IgD-negative memory B cell (primary cell): ENCODE results near the gene C1orf159. TPM values are rescaled to one million over a fixed set of nuclear protein-coding genes. Genes with fewer than 3 reads are reported as not detected.
"Not testable (repeated sequence)": the region's sequence is repeated elsewhere in the genome, so short reads cannot be mapped to it uniquely, and the experiment has no call there.

Experiments
- H3K27ac Mint-ChIP-seq, 3 donors: one replicate each; pipeline ENCODE4 v1.8.0; 2020 to 2022; ENCODE audit warnings: mild to moderate bottlenecking in 3 of 3, mixed read lengths in 3 of 3, moderate library complexity in 1 of 3
- H3K27me3 Mint-ChIP-seq: one replicate; pipeline ENCODE4 v1.8.0; 2021; ENCODE audit warnings: mixed read lengths
- H3K36me3 Mint-ChIP-seq: one replicate; pipeline ENCODE4 v1.8.0; 2020; ENCODE audit warnings: mild to moderate bottlenecking, mixed read lengths
- H3K4me1 Mint-ChIP-seq, 3 donors: one replicate each; pipeline ENCODE4 v1.8.0; 2020 to 2022; ENCODE audit warnings: mixed read lengths in 3 of 3, mild to moderate bottlenecking in 1 of 3
- H3K4me3 Mint-ChIP-seq, 4 donors: one replicate each; pipeline ENCODE4 v1.8.0; 2020 to 2022; ENCODE audit warnings: mild to moderate bottlenecking in 4 of 4, mixed read lengths in 4 of 4, moderate library complexity in 3 of 4
- H3K9me3 Mint-ChIP-seq, 3 donors: one replicate each; pipeline ENCODE4 v1.8.0; 2020 to 2021; ENCODE audit warnings: mixed read lengths in 3 of 3, mild to moderate bottlenecking in 1 of 3
- polyA plus RNA-seq: library from polyadenylated mRNA; unstranded; fragments of 300-500 nt; fragmentation: Illumina TruSeq; gene quantifications from one replicate; pipeline ENCODE4 v1.2.3, GENCODE V29; 2021

The C1orf159 gene
- polyA plus RNA-seq, 1 donor from 2014 or later: 7.9 TPM

DNA sequence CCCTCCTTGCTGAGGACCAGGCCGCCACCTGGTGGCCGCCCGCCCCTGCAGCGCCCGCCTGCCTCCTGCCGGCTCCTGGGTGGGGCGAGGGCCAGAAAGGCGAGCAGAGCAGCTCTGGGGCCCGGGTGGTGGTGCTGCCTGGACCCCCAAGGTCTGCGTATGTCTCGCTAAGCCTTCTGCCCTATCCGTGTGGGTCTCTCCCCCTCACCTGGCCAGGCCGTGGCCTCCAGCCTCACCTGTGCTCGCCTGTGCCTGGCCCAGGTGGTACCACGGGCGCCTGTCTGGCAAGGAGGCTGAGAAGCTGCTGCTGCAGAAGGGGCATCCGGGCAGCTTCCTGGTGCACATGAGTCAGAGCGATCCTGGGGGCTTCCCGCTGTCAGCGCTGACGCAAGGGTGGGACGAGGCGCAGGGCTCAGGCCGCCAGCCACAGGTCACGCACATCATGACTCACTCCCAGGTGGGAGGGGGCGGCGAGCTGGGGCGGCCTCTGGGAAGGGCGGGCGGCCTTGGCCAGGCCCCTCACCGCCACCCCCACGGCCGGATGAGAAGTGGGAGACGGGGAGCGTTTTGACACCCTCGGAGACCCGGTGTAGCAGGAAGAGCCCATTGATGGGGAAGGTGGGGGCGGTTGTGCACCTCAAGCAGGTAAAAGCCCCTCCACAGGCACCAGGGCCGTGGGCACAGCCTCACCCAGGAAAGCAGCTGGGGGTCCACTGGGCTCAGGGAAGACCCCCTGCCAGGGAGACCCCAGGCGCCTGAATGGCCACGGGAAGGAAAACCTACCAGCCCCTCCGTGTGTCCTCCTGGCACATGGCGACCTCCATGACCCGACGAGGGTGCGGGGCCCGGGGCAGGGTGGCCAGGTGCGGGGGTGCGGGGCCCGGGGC lies 51.7 kb downstream of the C1orf159 start:
- H3K36me3 Mint-ChIP-seq: no peaks in the 10 kb centered on the region
- H3K9me3 Mint-ChIP-seq: no peaks in the 10 kb centered on the region
- H3K4me3 Mint-ChIP-seq: peak overlapping the region in 1 of 4 donors; percentile 66
- peaks cover 2 to 6% (median 4%) of the 10 kb centered on the region in 3 donors for H3K4me1 Mint-ChIP-seq
- peak overlapping the region in 1 of 3 donors; percentile 84 for H3K27ac Mint-ChIP-seq
- peaks cover 14% of the 10 kb centered on the region for H3K27me3 Mint-ChIP-seq

DNA sequence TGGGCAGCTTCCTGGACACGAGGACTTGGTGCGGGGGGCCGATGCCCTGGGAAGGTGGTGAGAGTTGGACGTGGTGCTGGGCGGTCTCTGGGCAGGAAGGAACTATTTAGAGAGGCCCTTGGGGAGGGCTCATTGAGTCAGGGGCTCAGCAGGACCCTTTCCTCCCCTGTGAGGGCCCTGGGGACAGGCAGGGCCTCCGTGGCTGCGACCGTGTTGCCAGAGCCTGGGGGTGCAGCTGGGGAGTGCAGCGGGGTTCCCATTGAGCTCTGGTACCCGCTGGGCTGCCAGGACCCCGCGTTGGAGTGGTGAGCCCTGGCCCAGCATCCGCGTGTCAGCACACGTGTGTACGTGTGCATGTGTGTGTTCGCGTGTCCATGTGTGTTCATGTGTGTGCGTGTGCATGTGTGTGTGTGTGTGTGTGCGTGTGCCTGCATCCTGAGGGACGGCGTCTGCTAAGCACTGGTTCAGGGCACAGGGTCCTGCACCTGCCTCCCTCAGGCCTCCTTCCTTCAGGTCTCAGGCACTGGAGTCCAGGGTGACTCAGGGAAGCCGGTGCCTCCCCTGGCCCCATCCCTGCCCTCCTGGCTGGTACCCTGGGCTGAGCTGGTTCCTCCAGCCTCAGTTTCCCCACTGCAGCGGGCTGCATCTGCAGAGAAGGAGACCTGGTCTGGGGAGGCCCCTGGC lies 52.5 kb downstream of the C1orf159 start:
- H3K9me3 Mint-ChIP-seq: no peaks in the 10 kb centered on the region
- H3K4me3 Mint-ChIP-seq: peak overlapping the region in 1 of 4 donors; percentile 47
- peaks cover 17% of the 10 kb centered on the region for H3K27me3 Mint-ChIP-seq
- no peaks in the 10 kb centered on the region for H3K36me3 Mint-ChIP-seq
- no peak overlapping the region for H3K27ac Mint-ChIP-seq
- H3K4me1 Mint-ChIP-seq: peaks cover 2 to 6% (median 4%) of the 10 kb centered on the region in 3 donors

DNA sequence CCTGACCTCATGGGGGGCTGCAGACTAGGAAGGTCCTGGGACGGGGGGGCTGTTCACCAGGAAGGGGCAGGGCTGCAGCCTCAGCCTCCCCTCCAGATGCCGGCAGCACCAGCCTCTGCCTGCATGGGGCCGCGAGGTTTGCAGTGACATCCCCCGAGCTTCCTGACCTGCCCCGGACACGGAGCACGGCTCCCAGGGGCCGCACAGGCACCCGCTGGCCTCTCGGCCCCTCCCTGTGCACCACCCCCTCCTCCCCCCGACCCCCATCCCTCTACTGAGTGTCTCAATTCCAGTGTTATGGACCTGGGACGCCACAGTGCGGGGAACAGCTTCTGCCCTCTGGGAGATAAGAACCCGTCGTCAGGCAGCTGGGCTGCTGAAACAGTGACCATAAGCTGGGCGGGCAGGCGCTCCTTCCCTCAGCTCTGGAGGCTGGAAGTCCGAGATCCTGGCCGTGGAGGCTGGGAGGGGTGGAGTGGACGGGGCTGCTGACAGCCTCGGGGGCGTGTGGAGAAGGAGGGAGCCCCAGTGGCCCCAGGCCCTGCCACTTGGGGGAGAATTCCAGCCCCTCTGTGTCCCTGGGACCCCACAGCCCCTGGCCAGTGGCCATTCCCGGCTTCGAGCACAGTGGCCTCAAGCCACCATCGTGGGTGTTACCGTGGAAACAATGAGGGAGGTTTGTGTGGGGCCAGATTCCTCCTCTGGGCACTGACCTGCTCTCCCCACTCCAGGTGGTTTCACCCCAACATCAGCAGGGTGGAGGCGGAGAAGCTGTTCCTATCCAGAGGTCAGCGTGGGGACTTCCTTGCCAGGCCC lies 53.3 kb downstream of the C1orf159 start:
- Mint-ChIP-seq H3K27me3 (peaks cover 19% of the 10 kb centered on the region), H3K4me3 (peak overlapping the region in 1 of 4 donors; percentile 49), H3K9me3 (no peaks in the 10 kb centered on the region), H3K36me3 (no peaks in the 10 kb centered on the region), H3K4me1 (peaks cover 4 to 6% (median 6%) of the 10 kb centered on the region in 3 donors), H3K27ac (no peak overlapping the region)

DNA sequence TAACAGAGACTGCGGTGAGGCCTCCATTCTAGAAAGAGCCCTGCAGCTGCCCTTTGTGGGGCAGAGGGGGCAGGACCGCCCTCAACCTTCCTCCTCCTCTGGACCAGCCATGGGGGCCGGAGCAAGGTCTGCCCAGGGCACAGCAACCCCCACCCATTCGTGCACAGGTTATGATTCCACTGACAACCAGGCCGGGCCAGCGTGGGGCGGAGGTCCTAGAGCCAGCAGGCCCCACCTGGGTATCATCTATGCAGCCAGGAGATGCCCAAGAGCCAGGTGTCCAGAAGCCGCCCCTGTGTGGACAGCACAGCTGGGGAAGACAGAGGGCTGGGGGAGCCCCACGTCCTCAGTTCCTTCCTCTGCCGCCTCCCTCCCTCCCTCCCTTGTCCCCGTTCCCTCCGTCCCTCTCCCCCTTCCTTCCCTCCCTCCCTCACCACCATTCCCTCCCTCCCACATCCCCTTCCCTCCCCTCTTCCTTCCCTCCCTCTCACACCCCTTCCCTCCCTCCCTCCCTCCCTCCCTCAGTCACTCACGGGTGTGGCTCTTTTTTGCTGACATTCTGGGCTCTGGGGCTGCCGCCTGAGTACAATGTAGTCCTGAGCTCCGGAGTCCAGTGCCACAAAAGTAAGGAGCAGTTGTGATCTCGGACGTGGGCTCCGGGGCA lies 54.1 kb downstream of the C1orf159 start:
- Mint-ChIP-seq H3K36me3 (no peaks in the 10 kb centered on the region), H3K4me1 (peaks cover 4 to 6% (median 6%) of the 10 kb centered on the region in 3 donors), H3K4me3 (no peak overlapping the region), H3K27me3 (peaks cover 19% of the 10 kb centered on the region), H3K27ac (no peak overlapping the region), H3K9me3 (no peaks in the 10 kb centered on the region)

DNA sequence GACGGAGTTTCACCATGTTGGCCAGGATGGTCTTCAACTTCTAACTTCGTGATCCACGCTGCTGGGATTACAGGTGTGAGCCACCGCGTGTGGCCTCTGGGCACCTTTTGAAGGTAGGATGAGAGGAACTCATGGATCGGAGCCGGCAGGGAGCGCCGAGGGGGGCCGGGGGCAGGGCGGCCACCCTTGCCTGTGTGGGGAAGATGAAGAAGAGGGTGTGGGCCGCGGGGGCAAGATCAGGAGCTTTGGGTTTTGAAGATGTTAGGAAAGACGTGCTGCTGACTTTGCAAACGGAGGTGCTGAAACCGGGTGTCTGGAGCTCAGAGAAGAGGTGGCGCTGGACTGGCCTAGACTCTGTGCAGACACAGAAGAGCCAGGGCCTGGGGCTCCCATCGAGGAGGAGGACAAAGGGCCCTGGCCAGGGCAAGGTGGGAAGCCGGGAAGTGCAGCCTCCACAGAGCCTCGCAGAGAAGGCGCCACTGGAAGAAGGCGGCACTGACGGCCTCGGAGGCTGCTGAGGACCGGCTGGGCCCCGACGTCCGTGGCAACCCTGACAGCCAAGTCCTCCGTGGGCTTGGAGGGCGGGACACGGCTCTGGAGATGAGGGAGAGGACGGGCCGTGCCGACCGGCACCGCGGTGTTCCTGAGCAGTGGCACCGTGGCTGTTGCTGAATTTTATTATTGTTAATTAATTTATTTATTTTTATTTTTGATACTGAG lies 55.4 kb downstream of the C1orf159 start:
- no peaks in the 10 kb centered on the region for H3K9me3 Mint-ChIP-seq
- no peaks in the 10 kb centered on the region for H3K36me3 Mint-ChIP-seq
- peaks cover 19% of the 10 kb centered on the region for H3K27me3 Mint-ChIP-seq
- H3K4me1 Mint-ChIP-seq: peaks cover 2 to 6% (median 4%) of the 10 kb centered on the region in 3 donors
- peak overlapping the region in 1 of 3 donors; percentile 18 for H3K27ac Mint-ChIP-seq
- peak overlapping the region; percentile 53 to 78 (median 60) for H3K4me3 Mint-ChIP-seq

DNA sequence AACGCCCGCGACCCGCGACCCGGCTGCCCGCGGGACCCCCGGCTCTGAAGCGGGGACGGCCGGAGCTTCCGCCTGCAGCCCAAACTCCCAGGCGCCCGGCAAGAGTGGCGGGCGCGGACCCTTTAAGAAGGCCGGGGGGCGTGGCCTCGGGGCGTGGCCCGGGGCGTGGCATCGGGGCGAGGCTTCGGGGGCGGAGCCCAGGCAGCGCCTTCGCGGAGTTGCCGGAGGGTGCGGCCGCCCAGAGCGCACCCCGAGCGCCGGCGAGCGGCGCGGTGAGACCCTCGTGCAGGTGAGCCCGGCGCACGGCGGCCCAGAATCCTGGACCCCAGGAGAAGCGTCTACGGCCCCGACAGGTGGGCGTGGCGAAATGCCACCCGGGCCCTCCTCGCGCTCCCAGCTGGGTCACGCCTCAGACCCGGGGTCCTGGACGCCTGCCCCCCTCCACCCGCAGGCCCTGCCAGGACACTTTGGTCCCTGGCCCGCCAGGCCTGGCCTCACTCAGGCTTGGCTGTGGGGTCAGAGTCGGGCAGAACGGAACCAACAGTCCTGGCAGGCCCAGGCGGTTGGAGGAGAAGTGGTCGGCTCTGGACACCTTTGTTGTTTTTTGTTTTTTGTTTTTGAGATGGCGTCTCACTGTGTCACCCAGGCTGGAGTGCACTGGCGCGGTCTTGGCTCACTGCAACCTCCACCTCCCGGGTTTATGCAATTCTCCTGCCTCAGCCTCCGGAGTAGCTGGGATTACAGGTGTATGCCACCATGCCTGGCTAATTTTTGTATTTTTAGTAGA lies 56.2 kb downstream of the C1orf159 start:
- Mint-ChIP-seq H3K9me3 (no peaks in the 10 kb centered on the region), H3K27me3 (peaks cover 19% of the 10 kb centered on the region), H3K27ac (no peak overlapping the region), H3K36me3 (no peaks in the 10 kb centered on the region), H3K4me3 (peak overlapping the region; percentile 53 to 78 (median 60)), H3K4me1 (peaks cover 0 to 6% (median 4%) of the 10 kb centered on the region in 3 donors)

DNA sequence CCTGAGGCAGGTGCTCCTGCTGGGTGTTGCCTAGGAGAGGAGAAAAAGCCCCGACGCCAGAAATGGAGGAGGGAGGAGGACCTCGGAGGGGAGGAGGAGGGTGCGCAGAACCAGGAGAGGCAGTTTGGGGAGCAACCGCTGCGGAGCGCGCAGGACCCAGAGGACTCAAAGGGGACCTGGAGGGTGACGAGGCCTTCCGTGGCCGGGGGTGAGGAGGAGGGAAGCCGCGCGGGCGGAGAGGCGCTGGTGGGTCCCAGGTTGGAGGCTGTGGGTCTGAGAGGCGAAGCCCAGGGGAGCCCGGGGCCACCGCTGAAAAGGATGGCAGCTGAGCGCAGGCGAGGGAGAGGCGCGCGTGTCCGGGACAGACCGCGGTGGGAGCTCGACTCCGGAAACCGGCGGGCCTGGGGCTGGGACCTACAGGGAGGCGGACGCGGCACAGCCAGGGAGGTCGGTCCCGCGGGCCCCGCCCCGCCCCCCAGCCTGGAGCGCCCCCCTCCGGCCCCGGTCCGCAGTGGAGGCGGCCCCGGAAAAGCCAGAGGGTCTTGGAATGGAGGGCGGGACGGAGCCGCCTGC lies 56.9 kb downstream of the C1orf159 start:
- H3K36me3 Mint-ChIP-seq: no peaks in the 10 kb centered on the region
- H3K27ac Mint-ChIP-seq: peak overlapping the region in 2 of 3 donors; percentile 28 to 47
- H3K9me3 Mint-ChIP-seq: no peaks in the 10 kb centered on the region
- H3K27me3 Mint-ChIP-seq: peaks cover 17% of the 10 kb centered on the region
- H3K4me1 Mint-ChIP-seq: peaks cover 0 to 6% (median 4%) of the 10 kb centered on the region in 3 donors
- H3K4me3 Mint-ChIP-seq: peak overlapping the region; percentile 53 to 91 (median 77)

DNA sequence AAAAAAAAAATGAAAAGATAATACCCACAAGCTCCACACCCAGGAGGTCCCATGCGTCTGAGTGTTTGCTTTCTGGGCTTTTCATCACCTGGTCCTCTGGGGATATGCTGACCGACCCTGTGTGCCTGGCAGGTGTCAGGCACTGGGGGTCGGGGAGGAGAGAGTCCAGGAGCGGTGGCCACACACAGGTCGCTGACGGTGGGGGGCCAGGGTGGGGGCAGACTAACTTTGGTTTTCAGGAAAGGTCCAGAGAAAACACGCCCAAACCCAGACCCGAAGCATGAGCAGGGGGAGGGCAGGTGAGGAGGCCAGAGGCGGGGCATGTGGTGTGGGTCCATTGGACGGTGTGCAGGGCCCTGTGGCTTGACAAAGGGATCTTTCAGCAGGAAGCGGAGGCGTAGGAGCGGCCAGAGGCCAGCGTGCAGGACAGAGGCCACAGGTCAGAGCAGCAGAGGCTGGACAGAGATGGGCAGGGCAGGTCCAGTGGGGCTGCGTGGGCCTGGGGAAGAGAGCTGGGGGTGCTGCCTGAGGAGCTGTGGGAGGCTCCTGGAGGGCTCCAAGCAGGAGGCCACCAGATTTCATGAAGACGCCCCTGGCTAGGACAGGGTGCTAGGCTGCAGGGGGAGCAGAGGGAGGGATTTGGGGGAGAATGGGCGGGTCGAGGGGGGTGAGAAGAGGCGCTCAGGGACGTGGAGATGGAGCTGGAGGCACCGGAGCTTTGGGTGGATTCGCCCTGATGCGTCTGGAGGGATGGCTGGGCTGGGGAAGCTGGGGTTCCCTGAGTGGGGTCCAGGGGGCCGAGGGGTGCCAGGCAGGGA lies 57.6 kb downstream of the C1orf159 start:
- H3K27ac Mint-ChIP-seq: peak overlapping the region in 2 of 3 donors; percentile 47 to 60
- no peaks in the 10 kb centered on the region for H3K36me3 Mint-ChIP-seq
- peak overlapping the region; percentile 69 to 91 (median 77) for H3K4me3 Mint-ChIP-seq
- no peaks in the 10 kb centered on the region for H3K9me3 Mint-ChIP-seq
- H3K27me3 Mint-ChIP-seq: peaks cover 17% of the 10 kb centered on the region
- peaks cover 0 to 6% (median 4%) of the 10 kb centered on the region in 3 donors for H3K4me1 Mint-ChIP-seq

DNA sequence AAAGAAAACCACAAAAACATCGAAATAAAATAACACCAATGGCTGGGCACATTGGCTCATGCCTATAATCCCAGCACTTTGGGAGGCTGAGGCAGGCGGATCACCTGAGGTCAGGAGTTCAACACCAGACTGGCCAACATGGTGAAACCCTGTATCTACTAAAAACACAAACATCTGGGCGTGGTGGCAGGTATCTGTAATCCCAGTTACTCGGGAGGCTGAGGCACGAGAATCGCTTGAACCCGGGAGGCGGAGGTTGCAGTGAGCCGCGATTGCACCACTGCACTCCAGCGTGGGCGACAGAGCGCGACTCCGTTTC lies 58.2 kb downstream of the C1orf159 start:
- H3K27ac Mint-ChIP-seq: peak overlapping the region in 1 of 3 donors; percentile 60
- H3K27me3 Mint-ChIP-seq: peaks cover 17% of the 10 kb centered on the region
- not testable (repeated sequence) for H3K9me3 Mint-ChIP-seq, H3K36me3 Mint-ChIP-seq, H3K4me1 Mint-ChIP-seq
- peak overlapping the region in 2 of 4 donors; percentile 29 to 69 for H3K4me3 Mint-ChIP-seq

DNA sequence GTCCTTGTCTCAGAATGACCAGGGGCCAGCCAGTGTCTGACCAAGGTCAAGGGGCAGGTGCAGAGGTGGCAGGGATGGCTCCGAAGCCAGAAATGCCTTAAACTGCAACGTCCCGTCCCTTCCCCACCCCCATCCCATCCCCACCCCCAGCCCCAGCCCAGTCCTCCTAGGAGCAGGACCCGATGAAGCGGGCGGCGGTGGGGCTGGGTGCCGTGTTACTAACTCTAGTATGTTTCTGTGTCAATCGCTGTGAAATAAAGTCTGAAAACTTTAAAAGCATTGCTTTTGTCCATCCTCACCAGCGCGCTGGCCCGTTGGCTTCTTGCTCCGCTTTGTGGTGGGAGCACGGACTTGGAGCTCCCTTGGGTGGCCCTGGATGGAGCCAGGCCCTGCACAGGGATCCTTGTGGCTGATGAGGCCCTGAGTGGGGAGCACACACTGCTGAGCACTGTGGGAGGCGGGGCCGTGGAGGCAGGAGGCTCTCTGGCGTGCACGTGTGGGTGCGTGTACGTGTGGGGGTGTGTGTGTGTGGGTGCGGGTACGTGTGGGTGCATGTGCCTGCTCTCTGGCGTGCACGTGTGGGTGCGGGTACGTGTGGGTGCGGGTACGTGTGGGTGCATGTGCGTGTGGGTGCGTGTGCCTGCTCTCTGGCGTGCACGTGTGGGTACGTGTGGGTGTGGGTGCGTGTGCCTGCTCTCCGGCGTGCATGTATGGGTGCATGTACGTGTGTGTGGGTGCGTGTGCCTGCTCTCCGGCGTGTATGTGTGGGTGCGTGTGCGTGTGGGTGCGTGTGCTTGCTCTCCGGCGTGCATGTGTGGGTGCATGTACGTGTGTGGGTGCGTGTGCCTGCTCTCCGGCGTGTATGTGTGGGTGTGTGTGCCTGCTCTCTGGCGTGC lies 59.8 kb downstream of the C1orf159 start:
- Mint-ChIP-seq H3K4me1 (peaks cover 0 to 6% (median 4%) of the 10 kb centered on the region in 3 donors), H3K27me3 (peaks cover 13% of the 10 kb centered on the region), H3K9me3 (no peaks in the 10 kb centered on the region), H3K36me3 (no peaks in the 10 kb centered on the region), H3K4me3 (peak overlapping the region in 1 of 4 donors; percentile 47), H3K27ac (no peak overlapping the region)

DNA sequence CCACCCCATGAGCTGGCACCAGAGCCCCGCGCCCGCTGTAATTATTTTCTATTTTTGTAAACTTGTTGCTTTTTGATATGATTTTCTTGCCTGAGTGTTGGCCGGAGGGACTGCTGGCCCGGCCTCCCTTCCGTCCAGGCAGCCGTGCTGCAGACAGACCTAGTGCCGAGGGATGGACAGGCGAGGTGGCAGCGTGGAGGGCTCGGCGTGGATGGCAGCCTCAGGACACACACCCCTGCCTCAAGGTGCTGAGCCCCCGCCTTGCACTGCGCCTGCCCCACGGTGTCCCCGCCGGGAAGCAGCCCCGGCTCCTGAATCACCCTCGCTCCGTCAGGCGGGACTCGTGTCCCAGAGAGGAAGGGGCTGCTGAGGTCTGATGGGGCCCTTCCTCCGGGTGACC lies 60.9 kb downstream of the C1orf159 start:
- Mint-ChIP-seq H3K27me3 (peaks cover 6% of the 10 kb centered on the region), H3K4me1 (peaks cover 0 to 7% (median 2%) of the 10 kb centered on the region in 3 donors), H3K9me3 (no peaks in the 10 kb centered on the region), H3K4me3 (no peak overlapping the region), H3K36me3 (no peaks in the 10 kb centered on the region), H3K27ac (peak overlapping the region in 1 of 3 donors; percentile 82)
